Activated CD4-positive, CD25-positive, alpha-beta regulatory T cell treated with anti-CD3 and anti-CD28 coated beads, Interleukin-2, amount 50 U/mL, for 72 hours (primary cell): ENCODE measurements around the gene SLC32A1.

ENCODE experiments used
- DNase-seq: peaks from one replicate; pipeline ENCODE4 v3.0.0; 2021

The SLC32A1 gene

DNA sequence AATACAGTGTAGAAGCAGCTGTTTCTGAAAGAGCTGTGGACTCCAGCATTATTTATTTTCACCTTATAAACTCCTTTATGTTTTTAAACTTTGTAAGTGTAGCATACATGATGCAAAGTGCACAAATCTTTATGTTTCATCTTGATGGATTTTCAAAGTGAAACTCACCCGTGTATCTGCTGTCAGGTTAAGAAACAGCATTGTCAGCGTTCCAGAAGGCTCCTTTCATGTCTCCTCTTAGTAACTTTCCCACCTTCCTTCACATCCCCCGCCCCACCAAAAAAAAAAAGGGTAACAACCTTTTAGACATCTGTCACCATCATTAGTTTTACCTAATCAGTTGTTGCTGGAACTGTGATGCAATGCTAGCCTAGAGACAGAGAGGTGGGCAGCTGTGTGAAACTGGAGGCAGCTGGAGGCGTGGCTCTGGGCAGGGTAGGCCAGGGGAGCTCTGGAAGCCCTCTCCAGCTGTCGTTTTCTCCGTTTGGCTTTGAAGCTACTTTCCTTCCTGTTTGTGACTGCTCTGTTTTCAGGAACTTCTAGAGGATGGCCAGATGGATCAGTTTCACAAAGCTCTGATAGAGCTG is 31.1 kb downstream of the SLC32A1 start:
- DNase-seq = no peak

DNA sequence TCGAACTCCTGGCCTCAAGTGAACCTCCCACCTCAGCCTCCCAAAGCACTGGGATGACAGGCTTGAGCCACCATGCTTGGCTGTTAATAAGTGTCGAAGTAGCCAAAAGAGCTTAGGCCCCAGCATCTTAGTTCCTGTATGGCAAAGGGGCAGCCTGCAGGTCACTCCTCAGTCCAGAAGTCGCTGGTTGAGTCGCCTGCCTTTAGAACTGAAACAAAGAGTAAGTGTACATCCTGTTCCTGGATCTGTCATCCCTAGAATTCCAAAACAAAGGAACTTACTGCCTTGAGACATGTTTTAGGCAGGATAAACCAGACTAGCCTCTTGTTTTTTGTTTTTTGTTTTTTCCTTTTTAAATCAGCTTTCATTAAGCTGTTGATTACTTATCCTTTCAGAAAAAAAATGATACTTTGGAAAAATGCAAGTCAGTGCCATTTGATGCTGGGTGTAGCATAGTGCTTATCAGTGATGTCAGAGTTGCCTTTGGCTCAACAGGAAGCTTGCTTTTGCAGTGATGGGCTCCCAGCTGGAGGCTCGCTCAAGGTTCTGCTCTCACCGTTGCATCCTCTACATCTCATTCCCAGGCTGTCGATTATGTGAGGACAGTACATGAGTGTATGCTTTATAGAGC is 33.0 kb downstream of the SLC32A1 start:
- DNase-seq = no peak

DNA sequence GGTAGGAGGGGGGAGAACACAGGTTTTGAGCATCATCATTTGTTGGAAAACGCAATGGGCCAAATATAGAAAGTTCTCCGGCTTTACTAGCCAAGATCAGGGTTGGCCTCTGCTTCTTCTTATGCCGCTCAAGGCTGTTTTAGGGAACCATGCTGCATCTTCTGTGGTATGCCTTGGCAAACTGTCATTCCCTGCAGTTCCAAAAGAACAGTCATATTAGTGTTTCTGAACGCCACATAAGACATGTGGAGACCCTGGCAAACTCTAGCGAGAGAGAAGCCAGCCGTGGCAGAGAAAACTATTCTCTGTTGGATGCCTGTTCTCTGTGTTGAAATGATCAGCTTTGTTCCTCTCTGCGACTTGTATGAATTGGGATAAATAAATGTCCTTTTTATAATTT is 34.8 kb downstream of the SLC32A1 start:
- DNase-seq = no peak

DNA sequence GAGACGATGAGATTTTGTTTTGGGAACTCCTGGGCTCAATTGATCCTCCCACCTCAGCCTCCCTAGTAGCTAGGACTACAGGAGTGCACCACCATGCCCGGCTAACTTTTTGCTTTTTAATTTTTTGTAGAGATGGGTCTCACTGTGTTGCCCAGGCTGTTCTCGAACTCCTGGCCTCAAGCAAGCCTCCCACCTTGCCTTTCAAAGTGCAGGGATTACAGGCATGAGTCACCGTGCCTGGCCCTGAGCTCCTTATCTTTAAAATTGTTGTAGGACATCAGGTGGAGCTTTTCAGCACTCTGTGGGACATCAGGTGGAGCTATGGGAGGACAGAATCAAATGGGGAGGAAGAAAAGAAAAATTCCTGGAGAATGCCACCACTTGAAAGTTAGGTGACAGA is 36.7 kb downstream of the SLC32A1 start:
- DNase-seq = no peak

DNA sequence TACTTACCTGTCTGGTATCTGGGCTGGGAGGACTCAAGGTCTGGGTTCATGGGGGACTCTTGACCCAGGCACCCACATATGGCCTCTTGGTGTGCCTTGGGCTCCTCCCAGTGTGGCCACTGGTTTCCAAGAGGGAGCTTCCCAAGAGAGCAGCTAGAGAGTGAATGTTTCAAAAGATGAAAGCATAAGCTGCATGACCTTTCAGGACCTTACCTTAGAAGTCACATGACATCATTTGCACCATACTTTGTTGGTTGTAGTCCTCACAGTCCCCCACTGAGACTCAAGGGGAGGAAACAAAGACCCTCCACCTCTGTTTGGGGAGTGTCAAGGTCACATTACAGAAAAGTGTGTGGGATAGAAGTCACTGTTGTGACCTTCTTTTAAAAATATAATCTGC is 37.9 kb downstream of the SLC32A1 start:
- DNase-seq = no peak

DNA sequence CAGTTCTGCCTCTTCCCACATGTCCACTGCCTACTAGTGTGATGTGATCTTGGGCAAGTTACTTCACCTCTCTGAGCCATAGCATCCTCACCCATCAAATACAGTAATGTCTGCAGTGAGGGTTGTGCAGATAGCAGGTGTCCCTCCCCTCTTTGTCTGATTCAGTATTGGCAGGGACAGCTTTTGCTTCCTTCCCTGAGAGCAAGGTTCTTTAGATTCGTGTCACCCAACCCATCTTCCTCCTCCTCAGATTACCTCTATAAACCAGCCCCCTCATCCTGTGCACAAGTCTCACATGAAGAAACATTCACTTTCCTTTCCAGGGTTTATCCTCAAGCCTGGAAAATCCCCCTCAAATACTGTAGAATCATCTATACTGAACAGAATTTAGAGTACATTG is 39.3 kb downstream of the SLC32A1 start:
- no peak for DNase-seq

DNA sequence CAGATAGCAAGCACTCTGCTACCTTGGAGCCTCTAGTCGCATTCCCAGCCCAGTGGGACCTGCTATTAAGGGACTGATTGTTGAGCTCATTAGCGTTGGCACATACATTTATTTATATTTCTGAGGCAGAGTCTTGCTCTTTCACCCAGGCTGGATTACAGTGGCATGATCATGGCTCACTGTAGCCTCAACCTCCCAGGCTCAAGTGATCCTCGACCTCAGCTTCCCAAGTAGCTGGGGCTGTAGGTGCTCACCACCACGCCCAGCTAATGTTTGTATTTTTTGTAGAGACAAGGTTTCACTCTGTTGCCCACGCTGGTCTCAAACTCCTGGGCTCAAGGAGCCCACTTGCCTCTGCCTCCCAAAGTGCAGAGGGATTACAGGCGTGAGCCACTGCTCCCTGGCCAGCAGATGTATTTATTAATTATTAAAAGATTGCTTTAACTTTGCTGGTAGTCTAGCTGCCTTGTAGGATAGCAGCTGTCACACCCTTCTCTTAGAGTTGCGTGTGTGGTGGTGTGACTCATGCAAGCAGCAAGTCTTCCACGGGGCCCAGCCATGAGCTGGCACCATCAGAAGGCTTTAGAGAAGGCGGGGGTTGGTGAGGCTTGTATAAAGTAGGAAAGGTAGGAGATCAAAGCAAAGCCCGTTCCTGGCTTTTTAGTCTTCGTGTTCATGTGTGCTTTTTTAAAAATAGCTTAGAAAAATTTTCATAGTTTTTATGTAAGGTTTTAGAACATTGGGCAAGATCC is 40.5 kb downstream of the SLC32A1 start:
- DNase-seq = no peak

DNA sequence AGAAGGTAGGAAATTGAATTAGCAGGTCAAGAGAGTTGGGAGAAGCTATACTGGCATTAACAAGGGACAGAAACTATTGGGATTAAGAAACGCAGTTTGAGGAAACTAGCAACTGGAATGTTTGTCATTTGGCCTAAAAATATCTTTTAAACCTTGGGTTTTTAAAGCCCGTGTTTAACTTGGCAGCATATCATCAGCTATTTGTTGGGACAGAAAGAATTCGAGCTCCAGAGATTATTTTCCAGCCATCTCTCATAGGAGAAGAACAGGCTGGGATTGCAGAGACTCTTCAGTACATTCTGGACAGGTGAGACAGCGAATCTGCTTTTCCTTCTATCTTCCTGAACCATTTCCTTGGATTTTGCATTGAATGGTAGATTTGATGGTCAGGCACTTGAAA is 41.8 kb downstream of the SLC32A1 start:
- no peak for DNase-seq

DNA sequence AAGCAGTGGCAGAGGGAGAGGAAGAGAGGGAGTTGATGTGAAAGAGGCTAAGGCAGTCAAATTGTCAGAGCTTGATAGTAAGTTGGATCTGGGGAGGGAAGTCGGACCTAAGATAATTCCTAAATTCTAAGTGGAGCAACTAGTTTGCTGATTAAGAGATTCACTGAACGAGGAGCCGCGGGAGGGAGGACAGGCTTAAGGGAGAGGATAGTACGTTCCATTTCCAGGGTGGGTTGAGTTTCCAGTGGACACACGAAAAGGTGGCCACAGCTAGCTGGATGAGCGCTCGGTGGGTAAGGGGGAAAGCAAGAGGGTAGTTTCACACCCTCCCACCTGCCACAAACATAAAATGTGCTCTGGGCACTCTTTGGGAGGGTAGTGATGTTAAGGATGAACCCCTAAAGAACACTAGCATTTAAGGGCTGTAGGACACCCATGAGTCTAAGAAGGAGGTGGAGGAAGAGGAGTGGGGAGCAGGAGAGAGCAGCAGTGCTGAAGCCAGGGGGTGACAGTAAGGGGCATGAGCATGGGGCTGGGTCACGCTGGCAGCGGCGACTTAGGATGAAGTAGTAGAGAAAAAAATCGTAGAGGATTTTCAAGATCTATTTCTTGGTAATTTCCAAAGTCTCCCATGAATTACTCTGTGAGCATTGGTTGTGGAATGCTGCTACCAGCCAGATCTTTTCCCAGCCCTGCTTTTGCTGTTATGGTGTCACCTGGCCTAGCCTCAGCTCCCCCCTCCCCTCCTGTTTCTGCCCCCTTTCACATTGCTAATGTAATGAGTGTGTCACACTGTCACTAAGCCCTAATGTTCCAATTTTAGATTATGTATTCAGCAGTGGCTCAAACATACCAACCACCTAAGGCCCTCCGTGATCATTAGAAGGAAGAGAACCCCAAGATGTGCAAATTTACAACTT is 45.4 kb downstream of the SLC32A1 start:
- DNase-seq = no peak

DNA sequence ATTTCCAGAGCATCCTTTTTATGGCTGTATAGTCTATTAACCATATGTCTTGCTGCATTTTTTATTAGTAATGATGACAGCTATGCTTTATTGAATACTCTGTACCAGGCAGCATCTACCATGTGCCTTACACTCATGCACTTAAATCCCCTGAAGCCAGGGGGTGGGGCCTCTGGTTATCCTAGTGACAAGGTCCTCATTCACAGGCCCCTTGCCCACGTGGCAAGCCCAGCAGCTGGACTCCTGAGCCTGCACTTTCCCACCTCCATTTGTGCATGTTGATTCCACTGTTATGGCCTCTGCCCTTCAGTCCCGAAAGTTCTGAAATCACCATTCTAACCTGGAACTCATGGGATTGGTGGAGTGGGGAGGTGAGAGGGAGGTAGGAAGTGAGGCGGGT is 46.3 kb downstream of the SLC32A1 start:
- DNase-seq = no peak

DNA sequence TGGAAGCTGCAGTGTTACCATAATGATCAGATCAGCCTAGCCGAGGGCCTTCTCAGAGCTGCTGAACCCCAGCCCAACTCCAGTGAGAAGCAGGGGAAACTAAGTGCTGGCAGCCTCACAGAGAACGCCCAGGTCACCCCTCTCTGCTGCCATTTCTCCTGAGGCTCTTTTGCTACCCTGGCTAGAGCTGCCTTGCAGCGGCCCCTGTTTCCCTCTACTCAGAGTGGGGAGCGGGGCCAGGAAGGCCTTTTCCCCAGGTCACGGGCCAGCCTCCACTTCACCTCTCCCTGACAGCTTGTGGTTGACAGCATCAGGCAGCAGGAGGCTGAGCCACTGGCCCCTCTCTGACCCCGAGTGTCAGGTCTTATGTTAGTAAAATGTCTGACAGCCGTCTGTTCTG is 46.7 kb downstream of the SLC32A1 start:
- DNase-seq = no peak

DNA sequence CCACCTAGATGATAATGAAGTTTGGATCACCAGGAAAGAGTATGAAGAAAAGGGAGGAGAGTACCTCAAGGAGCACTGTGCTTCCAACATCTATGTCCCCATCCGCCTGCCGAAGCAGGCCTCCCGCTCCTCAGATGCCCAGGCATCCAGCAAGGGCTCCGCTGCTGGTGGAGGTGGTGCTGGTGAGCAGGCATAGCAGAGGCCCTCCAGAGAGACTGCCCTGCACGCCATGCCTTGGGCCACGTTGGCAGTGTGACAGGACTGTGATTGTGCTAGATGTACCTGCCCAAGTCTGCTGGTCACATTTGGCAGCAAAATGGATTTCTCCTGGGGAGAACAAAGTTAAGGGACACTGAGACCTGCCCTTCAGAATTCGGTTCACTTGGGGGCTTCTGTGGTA is 47.3 kb downstream of the SLC32A1 start:
- DNase-seq = no peak

DNA sequence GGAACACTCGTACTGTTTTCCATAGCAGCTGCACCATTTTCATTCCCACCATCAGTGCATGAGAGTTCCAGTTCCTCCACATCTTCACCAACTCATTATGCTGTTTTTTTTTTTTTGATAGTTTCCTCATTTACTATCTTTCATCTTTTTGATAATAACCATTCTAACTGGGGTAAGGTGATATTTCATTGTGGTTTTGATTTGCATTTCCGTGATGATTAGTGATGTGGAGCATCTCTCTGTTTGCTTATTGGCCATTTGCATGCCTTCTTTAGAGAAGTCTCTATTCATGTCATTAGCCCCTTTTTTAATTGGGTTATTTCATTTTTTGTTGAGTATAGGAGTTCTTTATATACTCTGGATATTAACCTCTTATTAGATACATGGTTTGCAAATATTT is 49.9 kb downstream of the SLC32A1 start:
- no peak for DNase-seq

DNA sequence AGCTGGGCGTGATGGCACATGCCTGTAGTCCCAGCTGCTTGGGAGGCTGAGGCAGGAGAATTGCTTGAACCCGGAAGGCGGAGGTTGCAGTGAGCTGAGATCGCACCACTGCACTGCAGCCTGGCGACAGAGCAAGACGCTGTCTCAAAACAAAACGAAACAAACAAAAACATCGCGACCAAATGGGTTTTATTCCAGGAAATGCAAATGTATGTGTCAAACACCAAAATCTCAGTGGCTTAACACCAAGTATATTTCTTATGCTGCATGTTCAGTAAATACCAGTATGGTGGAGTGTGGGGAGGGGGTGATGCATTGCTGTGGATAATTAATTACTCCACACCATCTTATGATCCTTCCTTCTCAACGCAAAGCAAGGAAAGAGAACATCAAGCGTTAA is 52.1 kb downstream of the SLC32A1 start:
- DNase-seq = no peak
